GM03348 (cell line): ENCODE results near the gene DCANP1.
A peak's percentile ranks its signal among the peaks of the same experiment; 100 is the strongest.
"Not testable (repeated sequence)": the region's sequence is repeated elsewhere in the genome, so short reads cannot be mapped to it uniquely, and the experiment has no call there.

Experiments used
- DNase-seq: peaks from one replicate; pipeline ENCODE4 v3.0.0; 2012; ENCODE audit warnings: low spot score

Gene DCANP1, protein sequence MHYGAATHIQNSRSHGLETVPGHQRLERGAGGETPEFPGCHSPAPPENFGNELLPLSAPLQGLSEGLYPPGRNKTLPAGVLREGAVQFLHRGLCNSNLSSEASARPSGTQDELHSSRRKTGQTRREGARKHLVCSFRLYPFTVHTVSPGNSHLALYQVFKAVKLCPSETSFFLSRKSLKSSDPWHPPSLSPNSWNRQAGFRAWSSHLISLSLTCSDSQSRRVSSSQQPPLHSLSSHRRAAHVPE

DNA sequence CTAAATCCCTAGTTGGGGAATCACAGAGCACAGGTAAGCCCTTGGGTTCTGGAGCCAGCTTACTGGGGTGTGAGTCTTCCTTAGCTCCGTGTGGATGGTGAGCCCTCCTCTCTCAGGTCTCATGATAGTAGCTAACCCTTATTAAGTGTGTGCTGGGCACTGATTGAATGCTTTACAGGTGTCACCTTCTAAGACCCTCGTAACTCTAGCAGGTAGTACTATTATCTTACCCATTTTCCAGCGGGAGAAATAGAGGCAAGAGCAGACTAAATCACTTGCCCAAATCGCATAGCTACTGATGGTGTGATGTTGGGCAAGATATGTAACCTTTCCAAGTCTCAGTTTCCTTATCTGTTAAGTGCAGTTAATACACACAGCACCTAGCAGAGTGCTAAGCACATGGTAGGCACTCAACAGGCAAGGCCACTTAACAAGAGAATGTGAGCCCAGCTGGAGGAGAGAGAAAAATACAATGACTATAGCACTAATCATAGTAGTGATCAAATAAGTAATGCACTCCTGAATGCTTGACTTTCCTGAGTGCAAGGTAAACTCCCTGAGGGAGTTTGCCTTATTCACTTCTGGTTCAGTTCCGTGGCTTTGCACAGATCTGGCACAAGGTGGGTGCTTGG is at the start of gene DCANP1:
Gene DCANP1 (minus strand): TSS at position 51 of the 632 bp plus-strand sequence. CDS start 240 bp downstream, outside the sequence.
- no peak for DNase-seq

DNA sequence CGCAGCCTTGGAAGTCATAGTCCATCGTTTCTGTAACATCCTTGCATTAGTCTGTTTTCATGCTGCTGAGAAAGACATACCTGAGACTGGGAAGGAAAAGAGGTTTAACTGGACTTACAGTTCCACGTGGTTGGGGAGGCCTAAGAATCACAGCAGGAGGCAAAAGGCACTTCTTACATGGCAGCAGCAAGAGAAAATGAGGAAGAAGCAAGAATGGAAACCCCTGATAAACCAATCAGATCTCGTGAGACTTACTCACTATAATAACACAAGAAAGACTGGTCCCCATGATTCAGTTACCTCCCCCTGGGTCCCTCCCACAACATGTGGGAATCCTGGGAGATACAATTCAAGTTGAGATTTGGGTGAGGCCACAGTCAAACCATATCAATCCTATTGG is 48.4 kb upstream of the DCANP1 start:
- not testable (repeated sequence) for DNase-seq

DNA sequence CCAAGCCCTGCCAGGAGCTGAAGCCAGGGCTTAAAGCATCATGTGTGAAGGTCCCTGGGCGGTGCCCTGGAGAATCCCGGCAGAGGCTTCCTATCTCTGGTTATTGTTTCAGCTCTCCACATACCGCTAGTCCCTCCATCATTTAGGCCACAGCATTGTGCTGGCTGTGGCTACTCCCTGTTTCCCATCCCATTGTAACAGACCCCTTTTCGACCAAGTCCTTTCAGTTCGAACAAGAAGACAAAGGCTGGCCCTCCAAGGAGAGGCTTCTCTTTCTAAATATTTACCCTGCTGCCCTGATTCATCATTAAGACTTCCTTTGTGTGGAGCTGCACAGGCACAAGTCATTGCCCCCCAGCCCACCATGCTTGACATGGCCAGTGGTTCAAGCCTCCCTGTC is 47.0 kb upstream of the DCANP1 start:
- DNase-seq = no peak

DNA sequence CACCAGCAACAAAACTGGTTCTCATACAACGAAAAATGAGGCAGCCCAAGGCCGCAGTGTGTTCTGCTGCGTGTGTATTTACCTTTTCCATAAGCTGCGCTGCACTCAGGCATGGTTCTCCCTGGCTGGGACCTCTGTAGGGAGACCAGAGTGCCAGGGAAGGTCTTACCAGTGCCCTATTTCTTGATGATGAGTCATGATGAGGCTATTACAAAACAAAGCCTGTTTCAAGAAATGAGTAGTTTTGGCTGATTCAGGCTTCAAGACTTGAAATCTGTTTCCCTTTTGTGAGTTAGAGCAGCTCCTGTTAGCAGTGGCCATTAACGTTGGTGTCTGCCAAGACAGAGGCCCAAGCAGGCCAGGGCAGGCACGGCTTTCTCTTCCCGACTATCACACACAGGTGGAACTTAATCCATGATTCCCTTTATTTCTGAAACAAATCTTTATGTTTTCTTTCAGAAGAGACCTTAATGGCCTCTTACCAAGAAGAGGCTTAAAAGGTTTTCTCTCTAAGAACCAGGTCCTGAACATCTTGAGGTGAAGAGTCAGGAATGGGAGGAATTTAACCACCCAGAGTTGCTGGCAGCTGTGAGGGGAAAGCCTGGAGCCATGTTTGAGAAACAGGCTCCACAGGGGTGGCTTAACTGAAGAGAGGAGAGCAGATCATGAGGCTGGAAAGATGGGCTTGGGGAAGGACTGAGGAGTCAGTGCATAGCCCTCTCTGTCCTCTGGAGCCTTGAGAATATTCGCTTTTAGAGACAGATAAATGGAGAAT is 46.4 kb upstream of the DCANP1 start:
- DNase-seq = peak; percentile 87

DNA sequence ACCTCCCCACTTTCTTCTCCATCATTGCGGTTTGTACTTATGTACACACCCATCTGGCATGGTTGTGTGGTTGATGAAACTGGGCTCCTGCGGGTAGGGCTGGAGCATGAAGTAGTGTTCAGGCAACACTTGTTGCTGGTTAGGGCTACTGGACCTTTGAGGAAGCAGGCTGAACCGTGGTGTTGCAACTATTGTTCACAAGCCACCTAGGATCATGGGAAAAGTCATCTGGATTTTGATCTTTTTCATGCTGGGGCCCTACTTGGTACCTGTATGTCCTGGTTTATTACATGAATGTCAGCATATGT is 45.1 kb upstream of the DCANP1 start:
- DNase-seq = no peak

DNA sequence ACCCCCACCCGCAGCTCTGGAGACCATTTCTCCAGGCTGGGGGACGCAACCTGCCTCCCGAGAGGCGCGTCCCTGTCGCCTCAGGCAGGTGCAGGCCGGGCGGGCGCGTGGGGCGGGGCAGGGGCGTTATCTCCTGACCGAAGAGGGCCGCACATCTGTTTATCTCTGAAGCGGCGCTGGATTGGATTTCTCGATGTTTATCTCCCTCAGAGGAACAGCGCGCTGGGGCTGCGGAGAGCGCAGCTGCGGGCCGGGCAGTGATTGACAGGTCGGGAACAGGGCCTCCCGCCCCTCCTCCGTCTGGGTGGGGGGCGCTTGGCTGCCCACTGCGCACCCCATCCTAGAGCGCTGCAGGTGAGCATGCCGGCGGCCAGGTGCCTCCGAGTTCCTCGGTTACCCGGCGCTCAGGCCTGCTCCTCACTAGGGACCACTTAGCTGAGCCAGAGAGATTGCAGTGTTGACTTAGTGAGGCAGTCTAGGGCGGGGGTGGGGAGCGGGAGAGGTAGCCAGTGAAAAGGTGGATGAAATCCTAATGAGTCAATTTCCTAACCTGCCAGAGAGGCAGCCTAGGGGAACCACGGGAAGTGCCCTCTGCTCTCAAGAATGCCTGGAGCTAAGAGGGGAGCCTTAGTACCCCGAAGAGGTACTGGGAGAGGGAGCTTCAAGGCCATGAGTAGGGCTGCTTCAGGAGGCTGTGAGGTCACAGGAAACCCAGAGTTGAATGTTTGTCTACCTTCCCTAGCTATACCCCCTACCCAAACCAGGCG is 44.6 kb upstream of the DCANP1 start:
- DNase-seq = no peak

DNA sequence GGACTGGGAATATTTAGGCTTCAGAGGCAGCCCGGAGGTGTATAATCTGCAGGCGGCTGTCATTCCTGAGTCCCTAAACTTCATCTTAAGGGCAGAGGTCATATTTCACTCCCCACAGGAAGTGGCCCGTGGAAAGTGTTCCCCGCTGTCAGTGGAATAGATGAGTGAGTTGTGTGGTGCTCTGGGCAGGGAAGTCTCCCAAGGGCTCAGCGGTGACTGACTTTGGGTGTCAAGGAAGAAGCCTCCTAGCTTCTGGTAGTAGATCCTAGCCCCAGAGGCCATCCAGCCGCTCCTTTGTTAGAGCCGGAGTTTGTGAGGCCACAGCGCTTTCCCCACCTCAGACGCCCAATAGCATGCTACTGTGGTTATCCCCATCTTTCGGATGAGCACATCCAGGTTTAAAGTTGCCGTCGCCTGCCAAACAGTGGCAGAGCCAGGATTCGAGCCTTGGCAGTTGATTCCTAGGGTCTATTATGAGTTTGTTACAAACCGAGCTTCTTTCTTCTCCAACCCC is 43.9 kb upstream of the DCANP1 start:
- DNase-seq = no peak

DNA sequence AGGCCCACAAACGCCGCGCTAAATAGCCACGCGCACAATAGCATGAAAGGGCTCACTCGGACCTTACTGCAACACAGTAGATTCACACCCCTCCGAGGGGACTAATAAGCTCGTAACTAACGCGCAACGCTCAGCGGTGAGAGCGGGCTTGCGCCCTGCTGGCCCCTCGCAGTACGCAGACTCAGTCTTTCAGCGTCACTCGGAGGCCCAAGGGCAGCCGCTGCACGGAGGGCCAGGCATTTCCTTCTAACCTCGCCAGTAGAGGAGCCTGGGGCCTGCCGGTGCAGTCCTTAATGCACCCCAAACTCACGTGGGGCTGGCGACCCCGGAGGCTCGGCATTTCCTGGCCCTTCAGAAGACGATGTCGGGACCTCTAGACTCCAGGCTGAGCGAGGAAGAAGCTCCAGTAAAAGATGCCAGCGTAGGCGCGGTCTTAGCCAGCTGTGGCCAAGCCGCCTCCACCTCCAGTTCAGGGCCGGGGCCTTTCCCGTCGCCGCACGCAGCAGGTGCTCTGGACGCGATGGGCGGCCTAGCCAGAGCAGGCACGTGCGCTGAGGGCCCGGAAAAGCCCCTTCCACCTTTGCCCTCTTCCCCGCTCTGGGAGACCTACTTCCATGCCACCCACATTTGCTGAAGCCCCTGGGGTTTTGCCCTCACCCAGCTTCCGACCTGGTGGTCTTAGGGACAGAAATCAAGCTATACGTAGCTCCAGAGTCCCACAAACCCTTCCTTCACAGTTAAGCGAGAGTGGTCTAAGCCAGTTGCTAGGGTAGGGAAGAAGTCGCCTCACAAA is 43.3 kb upstream of the DCANP1 start:
- no peak for DNase-seq

DNA sequence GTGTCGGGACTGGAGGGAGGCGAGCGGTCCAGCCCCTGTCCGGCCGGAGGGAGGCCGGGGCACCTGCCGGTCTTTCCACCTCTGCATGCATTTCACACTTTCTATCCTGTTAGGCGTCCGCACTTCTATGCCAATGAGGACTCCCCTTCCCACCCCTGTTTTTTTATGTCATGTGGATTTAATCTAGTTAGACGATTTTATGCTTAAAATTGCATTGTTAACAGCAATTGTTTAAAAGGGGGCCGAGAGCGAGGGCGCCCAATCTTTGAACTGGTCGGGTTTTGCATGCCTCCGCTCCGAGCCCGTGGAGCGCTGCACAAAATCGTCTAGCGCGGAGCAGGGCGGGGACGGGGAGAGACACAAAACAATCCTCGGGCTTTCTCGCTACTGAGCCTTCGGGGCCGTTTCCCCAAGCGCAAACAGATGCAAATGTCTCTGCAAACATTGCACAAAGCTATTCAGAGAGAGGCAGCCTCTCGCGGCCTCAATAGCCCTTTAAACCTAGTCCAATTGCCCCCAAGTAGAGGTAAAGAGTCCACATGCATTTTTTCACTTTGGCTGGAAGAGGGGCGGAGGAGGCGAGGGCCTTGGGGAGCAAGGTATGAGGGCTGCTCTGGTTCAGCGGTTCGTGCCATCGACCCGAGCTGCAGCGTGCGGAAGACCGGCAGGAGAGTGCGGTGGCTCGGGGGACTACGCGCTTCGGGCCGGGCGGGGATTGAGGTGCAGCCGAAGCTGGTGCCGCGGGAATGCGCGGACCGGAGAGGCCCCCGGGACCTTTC is 42.5 kb upstream of the DCANP1 start:
- DNase-seq = peak; percentile 48

DNA sequence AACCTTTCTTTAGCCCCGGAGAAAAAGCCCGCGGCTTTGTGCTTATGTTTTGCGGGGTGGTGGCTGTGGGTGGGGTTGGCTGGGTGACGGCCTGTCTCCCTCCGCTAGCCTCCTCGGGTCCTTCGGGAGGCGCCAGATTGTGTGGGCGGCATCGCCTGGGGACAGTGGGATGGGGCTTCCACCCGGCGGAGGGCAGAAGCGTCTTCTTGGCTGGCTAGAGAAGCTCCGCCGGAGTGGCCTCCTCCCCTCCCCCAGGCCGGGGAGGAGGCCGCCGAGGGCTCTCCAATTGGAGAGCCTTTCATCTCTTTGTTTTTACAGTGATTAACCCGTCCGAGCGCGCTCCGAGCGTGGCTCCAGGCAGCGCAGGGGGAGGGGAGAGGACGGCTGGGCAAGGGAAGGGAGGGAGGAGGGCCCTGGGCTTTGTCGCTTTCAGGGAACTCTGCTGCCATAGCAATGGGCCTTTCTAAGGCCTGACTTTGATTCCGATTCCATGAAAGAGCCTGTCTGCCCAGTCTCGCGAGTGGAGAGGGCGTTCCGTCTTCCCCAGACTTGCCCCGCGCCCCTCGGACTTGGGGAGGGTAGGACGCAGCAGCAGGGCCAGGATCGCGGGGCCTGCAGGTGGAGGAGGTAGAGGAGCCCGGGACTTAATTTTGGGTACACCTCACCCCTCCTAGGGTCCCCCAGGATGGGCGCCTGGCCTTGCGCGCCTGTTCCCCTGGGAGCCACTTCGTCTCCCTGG is 41.7 kb upstream of the DCANP1 start:
- peak; percentile 87 for DNase-seq

DNA sequence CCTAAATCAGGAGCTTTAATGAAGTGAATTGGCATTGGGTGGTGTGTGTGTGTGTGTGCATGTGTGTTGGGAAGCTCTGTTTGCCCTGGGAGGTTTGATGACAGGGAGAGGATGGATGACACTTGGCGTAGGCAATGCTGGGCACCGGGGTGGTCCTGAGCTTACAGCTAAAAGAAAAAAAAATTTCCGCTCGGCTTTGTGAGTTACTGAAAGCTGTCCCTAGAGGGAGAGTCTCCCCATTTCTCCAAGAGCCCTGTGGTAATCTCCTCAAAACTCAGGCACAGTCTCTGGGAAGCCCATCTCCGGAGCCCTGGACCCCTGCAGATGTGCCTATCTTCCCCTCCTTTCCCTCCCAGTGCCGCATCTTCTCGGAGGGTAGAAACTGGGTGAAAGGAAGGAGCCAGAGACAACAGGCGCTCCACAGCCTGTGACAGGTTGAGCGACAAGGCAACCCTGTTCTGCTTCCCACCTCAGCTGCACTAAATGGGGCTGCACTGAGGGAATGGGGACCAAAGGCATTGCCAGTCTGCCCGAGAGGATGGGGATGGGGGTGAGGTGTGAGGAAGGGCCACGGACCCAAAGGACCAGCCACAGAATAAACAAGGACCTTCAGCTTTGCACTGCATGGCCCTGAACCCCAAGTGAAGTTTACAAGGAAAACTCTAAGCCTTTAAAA is 40.8 kb upstream of the DCANP1 start:
- DNase-seq = no peak

DNA sequence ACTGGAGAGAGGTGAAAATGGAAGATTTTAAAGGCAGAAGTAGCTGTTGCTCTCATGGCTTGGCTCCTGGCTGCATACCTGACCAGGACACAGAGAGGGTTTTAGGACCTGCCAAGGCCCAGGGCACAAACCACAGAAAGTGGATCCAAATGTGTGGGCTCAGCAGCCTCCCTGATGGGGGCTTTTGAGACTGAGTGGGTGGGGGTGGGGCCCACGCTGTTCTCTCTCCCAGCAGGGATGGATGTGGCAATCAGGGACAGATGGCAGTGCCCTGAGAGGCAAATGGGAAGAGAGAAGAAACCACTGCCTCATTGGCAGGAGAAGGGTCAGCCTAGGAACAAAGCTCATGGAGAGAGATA is 39.9 kb upstream of the DCANP1 start:
- DNase-seq = no peak

DNA sequence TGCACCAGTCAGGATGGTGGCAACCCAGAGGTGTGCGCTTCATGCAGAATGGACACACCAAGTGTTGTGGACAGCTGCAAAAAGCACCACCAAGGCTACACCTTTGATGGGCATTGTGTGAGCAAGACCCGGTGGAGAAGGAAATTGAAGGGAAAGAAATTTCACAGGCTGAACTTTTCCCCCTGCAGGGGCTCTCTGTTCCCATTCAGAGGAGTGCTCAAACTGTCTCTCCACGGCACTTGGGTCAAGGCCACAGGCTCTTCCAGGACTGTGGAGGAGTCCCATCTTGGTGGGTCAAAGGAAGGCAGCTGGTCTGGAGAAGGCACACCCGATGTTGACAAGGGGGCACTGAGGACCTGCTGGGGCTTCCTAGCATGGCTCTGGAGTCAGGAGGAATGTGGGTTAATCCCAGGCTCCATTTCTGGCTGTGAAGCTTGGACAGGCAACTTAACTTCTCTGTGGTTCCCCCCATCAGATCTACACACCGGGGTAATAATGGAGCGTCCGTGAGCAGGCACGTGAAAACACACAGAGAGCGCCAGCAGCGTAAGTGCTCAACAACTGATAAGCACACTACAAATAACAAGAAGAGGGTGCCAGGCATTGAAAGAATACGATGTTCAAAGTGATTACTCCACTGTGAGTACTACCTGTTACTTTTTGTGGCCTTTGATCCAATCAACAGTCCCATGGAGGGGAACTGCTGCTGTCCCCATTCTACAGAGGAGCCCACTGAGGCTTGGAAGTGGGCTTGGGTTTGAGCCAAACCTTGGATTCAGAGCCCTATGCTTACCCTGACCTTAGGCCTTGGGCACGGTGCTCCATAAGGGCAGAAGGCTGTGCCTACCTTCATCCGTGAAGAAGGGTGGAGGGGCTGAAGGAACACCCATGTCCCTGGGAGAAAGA is 39.2 kb upstream of the DCANP1 start:
- DNase-seq = no peak

DNA sequence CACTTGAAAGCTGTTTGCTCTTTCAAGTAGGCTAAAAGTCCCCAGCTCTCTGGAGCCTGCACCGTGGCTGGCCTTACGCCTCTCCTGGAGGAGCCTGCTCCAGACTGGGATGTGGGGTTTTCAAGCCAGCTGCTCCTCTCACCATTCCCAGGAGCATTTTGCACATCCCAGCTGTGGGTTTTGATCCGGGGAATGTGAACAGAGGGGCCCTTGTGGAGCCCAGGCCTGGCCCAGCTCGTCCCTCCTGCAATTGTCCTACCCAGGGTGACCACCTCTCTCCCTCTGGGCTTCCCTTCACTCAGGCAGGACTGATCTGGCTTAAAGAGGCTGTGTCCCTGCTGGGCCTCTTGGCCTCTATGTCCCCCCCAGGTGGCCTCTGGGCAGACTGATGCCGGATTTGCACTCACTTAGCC is 37.5 kb upstream of the DCANP1 start:
- no peak for DNase-seq

DNA sequence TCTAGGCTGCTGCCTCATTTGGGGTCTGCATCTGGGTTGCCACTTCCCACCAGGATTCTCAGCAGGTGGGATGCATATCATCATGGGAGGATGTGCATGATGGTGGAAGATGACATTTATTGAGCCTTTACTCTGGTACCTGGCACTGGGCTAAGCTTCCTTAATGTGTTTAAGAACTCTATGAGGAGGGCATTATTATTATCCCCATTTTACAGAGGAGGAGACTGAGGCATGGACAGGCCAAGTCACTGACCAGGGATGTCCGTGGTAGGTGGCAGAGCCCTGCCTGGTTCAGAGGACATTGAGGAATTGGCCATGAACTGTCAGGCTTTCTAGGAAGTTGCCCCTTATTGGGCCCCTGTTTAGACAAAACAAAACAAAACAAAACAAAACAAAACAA is 36.1 kb upstream of the DCANP1 start:
- no peak for DNase-seq

DNA sequence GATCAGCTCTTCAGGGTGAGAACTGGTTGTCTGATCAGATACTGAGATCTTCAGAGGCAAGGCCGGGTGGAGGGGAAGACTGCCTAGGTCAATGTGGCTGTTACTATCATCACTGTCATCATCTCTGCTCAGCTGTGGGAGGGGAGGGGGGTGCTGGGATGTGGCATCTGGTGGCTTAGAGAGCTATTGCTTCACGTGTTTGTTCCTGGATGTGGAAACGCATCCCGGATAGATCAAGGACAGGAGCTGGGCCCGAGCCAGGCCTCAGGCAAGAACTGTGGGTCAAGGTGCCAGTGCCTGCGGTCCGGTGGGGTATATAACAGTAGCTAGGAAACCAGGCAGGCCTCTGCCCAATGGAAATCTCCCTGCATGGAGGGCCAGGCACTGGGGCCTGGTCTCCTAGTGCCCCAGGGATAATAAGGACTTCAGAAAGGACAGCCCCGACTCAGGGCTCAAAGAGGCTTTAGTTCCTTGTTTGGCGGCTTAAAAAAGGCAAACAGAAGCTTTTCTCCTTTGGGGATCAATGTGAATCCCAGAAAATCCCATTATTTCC is 35.3 kb upstream of the DCANP1 start:
- no peak for DNase-seq

DNA sequence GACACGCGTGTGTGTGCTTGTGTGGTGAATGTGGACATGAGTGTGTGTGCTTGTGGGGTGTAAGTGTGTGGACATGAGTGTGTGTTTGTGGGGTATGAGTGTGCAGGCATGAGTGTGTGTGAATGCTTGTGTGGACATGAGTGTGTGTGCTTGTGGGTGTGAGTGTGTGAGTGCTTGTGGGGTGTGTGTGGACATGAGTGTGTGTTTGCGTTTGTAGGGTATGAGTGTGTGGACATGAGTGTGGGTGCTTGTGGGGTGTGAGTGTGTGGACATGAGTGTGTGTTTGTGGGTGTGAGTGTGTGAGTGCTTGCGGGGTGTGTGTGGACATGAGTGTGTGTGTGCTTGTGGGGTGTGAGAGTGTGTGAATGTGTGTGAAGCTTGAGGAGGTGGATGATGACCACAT is 34.8 kb upstream of the DCANP1 start:
- no peak for DNase-seq

DNA sequence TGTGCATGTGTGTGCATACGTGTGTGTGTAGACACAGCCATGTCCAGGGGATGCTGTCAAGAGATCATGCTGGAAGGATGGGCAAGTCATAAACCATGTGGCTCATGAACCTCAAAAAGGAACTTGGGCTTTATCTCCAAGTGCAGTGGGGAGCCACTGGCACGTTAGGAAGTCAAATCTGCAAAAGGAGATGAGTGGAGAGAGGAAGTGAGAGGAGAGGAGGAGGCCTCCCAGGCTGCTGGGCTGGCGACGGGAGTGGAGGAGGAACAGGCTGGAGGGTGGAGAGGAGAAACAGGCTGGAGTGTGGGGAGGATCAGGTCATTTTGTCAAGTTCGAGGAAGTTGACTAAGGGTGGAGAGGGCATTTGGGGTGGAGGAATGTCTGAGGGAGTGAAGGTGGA is 34.2 kb upstream of the DCANP1 start:
- no peak for DNase-seq
